ENCODE results near the gene BATF.

BATF gene

GRCh38 chr14:75535164-75535898, 13.1 kb downstream of the BATF start:
- no peak for DNase-seq

GRCh38 chr14:75537071-75537470, 14.8 kb downstream of the BATF start:
- no peak for DNase-seq

GRCh38 chr14:75539162-75539560, 16.9 kb downstream of the BATF start:
- no peak for DNase-seq

GRCh38 chr14:75539561-75540478, 17.6 kb downstream of the BATF start:
- DNase-seq = no peak

- DNase-seq = no peak
Observed at GRCh38 chr14:75540479-75540851, 18.2 kb downstream of the BATF start.

GRCh38 chr14:75542588-75543091, 20.4 kb downstream of the BATF start:
- peak; percentile 82 to 85 for DNase-seq

GRCh38 chr14:75543253-75543652, 21.0 kb downstream of the BATF start:
- DNase-seq = no peak

GRCh38 chr14:75543786-75544185, 21.5 kb downstream of the BATF start:
- no peak for DNase-seq

- no peak for DNase-seq
Observed at GRCh38 chr14:75545907-75546306, 23.6 kb downstream of the BATF start.

- DNase-seq = no peak
Observed at GRCh38 chr14:75547552-75548250, 25.4 kb downstream of the BATF start.

- DNase-seq = no peak
Observed at GRCh38 chr14:75548544-75548943, 26.3 kb downstream of the BATF start.

- no peak for DNase-seq
Observed at GRCh38 chr14:75549169-75549568, 26.9 kb downstream of the BATF start.

- DNase-seq = no peak
Observed at GRCh38 chr14:75551021-75551420, 28.8 kb downstream of the BATF start.

GRCh38 chr14:75553157-75553556, 30.9 kb downstream of the BATF start:
- DNase-seq = no peak

GRCh38 chr14:75553761-75554364, 31.6 kb downstream of the BATF start:
- no peak for DNase-seq

GRCh38 chr14:75554482-75554881, 32.2 kb downstream of the BATF start:
- no peak for DNase-seq

GRCh38 chr14:75558440-75558839, 36.2 kb downstream of the BATF start:
- no peak for DNase-seq

- no peak for DNase-seq
Observed at GRCh38 chr14:75559045-75559444, 36.8 kb downstream of the BATF start.

- peak; percentile 5 to 27 for DNase-seq
Observed at GRCh38 chr14:75559451-75560222, 37.4 kb downstream of the BATF start.

GRCh38 chr14:75561013-75561432, 38.8 kb downstream of the BATF start:
- peak; percentile 48 to 68 for DNase-seq

GRCh38 chr14:75562089-75562488, 39.8 kb downstream of the BATF start:
- no peak for DNase-seq

GRCh38 chr14:75562489-75562888, 40.2 kb downstream of the BATF start:
- DNase-seq = no peak

Data from Kasumi-1 (cell line).